Neuronal stem cell (in vitro differentiated cells): ENCODE measurements around the gene ALOX12B.

Source experiments
- DNase-seq: peaks from one replicate; pipeline ENCODE4 v3.0.0-alpha.2; 2013; ENCODE audit warnings: low spot score
- H2AFZ ChIP-seq: one replicate; pipeline ENCODE4 v1.6.1; 2013; ENCODE audit warnings: mild to moderate bottlenecking, low read length, inconsistent platforms
- H2AK5ac ChIP-seq: 2 replicates; pipeline ENCODE4 v1.6.1; 2013; ENCODE audit warnings: low read depth, mild to moderate bottlenecking, inconsistent platforms, low read length, moderate library complexity, mixed read lengths
- H2BK120ac ChIP-seq: 2 replicates; pipeline ENCODE4 v1.6.1; 2013; ENCODE audit warnings: low read depth, mild to moderate bottlenecking, inconsistent platforms, low read length, moderate library complexity, mixed read lengths
- H2BK12ac ChIP-seq: one replicate; pipeline ENCODE4 v1.6.1; 2013; ENCODE audit warnings: low read length, inconsistent platforms
- H2BK15ac ChIP-seq: 2 replicates; pipeline ENCODE4 v1.6.1; 2013; ENCODE audit warnings: mild to moderate bottlenecking, low read length, inconsistent platforms, mixed read lengths
- H2BK5ac ChIP-seq: one replicate; pipeline ENCODE4 v1.6.1; 2013; ENCODE audit warnings: inconsistent platforms, mild to moderate bottlenecking, low read length, moderate library complexity
- H3K14ac ChIP-seq: one replicate; pipeline ENCODE4 v1.6.1; 2013; ENCODE audit warnings: low read length, inconsistent platforms
- H3K18ac ChIP-seq: 2 replicates; pipeline ENCODE4 v1.6.1; 2013; ENCODE audit warnings: low read length, inconsistent platforms
- H3K23ac ChIP-seq: 2 replicates; pipeline ENCODE4 v1.6.1; 2013; ENCODE audit warnings: low read depth, mild to moderate bottlenecking, mixed read lengths, low read length, inconsistent platforms; ENCODE audit not compliant: poor library complexity
- H3K27ac ChIP-seq: replicated peaks from 3 replicates; pipeline ENCODE4 v1.5.1; 2013; ENCODE audit warnings: low read length, inconsistent platforms
- H3K27me3 ChIP-seq, 3 experiments: 2 replicates each; pipeline ENCODE4 v1.6.1; 2013; ENCODE audit warnings: low read length in 3 of 3, mild to moderate bottlenecking in 2 of 3, inconsistent platforms in 1 of 3, low read depth in 1 of 3, mixed read lengths in 1 of 3, moderate library complexity in 1 of 3; ENCODE audit not compliant: control insufficient read depth in 3 of 3, insufficient read depth in 3 of 3
- H3K36me3 ChIP-seq, 2 donors: replicated peaks in 1 of 2; 2 replicates each; pipeline ENCODE4 v1.6.1; 2013; ENCODE audit warnings: low read length in 2 of 2; ENCODE audit not compliant: control insufficient read depth in 2 of 2, insufficient read depth in 2 of 2
- H3K4ac ChIP-seq: 2 replicates; pipeline ENCODE4 v1.6.1; 2013; ENCODE audit warnings: inconsistent platforms, mild to moderate bottlenecking, low read length, moderate library complexity
- H3K4me1 ChIP-seq, 2 donors: 1 replicate in 1 of 2; 2 replicates in 1 of 2; pipeline ENCODE4 v1.6.1; 2013; ENCODE audit warnings: low read length in 2 of 2, low read depth in 1 of 2; ENCODE audit not compliant: control insufficient read depth in 2 of 2, insufficient read depth in 1 of 2
- H3K4me2 ChIP-seq: one replicate; pipeline ENCODE4 v1.6.1; 2013; ENCODE audit warnings: mild to moderate bottlenecking, low read length, inconsistent platforms; ENCODE audit not compliant: insufficient read depth, poor library complexity, severe bottlenecking
- H3K4me3 ChIP-seq, 2 donors: 2 replicates each; pipeline ENCODE4 v1.5.1; 2013; ENCODE audit warnings: low read length in 2 of 2, mild to moderate bottlenecking in 2 of 2, inconsistent platforms in 1 of 2, moderate library complexity in 1 of 2
- H3K79me1 ChIP-seq: one replicate; pipeline ENCODE4 v1.6.1; 2013; ENCODE audit warnings: low read depth, mild to moderate bottlenecking, inconsistent platforms, low read length, moderate library complexity
- H3K9ac ChIP-seq: one replicate; pipeline ENCODE4 v1.6.1; 2013; ENCODE audit warnings: mild to moderate bottlenecking, low read depth, low read length, inconsistent platforms; ENCODE audit not compliant: poor library complexity
- H3K9me3 ChIP-seq, 2 donors: replicated peaks in 1 of 2; 2 replicates each; pipeline versions ENCODE3 to v1.6.1; 2013; ENCODE audit warnings: low read length in 2 of 2, mild to moderate bottlenecking in 2 of 2, inconsistent platforms in 1 of 2, low read depth in 1 of 2, mixed read lengths in 1 of 2, moderate library complexity in 1 of 2; ENCODE audit not compliant: control insufficient read depth in 2 of 2, insufficient read depth in 1 of 2
- H4K8ac ChIP-seq: one replicate; pipeline ENCODE4 v1.6.1; 2013; ENCODE audit warnings: low read depth, mild to moderate bottlenecking, inconsistent platforms, low read length, moderate library complexity
- H4K91ac ChIP-seq: one replicate; pipeline ENCODE4 v1.6.1; 2013; ENCODE audit warnings: low read length, low read depth, mild to moderate bottlenecking, inconsistent platforms; ENCODE audit not compliant: poor library complexity
- WGBS, 2 donors: extraction: QIAGEN DNeasy Blood & Tissue Kit; methylation state at CpG; one replicate each; pipeline ENCODE4 v1.1.7; 2013; ENCODE audit warnings: missing lambda C conversion rate in 2 of 2, mixed read lengths in 1 of 2; ENCODE audit not compliant: insufficient read length in 2 of 2, insufficient replicate concordance in 1 of 2; ENCODE audit errors: extremely low coverage in 2 of 2; 5-methylcytosine and 5-hydroxymethylcytosine counted together

ALOX12B gene

DNA sequence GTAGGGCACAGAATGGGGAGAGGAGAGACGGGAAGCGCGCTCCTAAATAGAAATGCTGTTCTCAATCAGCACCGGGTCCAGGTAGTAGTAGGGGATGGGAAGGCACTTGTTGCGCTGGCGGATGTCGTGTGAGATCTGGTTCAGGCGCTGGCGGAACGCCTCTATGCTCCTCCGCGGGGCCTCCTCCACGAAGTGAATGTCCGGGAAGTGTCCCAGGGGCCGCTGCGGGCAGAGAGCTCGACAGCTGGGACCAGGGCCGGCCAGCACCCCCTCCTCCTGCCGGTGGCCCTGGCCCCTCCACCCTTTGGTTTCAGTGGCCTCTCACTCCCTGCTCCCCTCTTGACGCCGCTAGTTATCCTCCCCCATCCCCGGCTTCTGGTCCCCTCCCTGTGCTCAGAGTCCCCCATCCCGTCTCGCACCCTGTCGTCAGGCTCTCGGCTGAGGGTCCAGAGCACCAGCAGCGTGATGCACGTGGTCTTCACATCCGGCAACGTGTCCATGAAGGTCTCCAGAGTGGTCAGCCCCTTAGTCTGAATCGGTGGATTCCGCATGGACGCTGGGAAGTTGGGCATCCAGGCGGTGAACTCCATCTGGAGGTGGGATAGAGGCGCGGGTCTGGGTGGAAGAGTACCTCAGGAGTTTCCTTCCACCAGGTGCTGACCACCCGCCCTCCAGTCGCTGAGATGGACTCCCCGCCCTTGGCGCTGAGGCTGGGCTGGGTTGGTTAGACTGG lies 14.6 kb downstream of the ALOX12B start:
- Histone ChIP-seq H2BK12ac (no peak overlapping the region), H3K18ac (peak overlapping the region; percentile 46), H4K8ac (no peak overlapping the region), H4K91ac (no peak overlapping the region), H3K4ac (no peak overlapping the region), H3K36me3 (no peaks in the 10 kb centered on the region), H3K9ac (no peak overlapping the region), H3K79me1 (no peaks in the 10 kb centered on the region), H2AK5ac (no peak overlapping the region), H3K27me3 (peaks cover 24 to 95% (median 65%) of the 10 kb centered on the region in 3 experiments), H3K14ac (peak overlapping the region; percentile 10), H2BK120ac (no peak overlapping the region), H2AFZ (peak overlapping the region; percentile 74), H3K23ac (peak overlapping the region; percentile 81), H2BK5ac (peak overlapping the region; percentile 0), H3K4me2 (peak overlapping the region; percentile 15), H3K4me1 (peaks cover 4 to 10% of the 10 kb centered on the region in 2 donors), H3K9me3 (peaks cover 0 to 2% of the 10 kb centered on the region in 2 donors), H2BK15ac (no peak overlapping the region), H3K27ac (no peak overlapping the region), H3K4me3 (peak overlapping the region in 1 of 2 donors; percentile 2)
- WGBS, 2 donors, result no CpG with 5 or more reads among the region's 40 CpGs
- no peak for DNase-seq

DNA sequence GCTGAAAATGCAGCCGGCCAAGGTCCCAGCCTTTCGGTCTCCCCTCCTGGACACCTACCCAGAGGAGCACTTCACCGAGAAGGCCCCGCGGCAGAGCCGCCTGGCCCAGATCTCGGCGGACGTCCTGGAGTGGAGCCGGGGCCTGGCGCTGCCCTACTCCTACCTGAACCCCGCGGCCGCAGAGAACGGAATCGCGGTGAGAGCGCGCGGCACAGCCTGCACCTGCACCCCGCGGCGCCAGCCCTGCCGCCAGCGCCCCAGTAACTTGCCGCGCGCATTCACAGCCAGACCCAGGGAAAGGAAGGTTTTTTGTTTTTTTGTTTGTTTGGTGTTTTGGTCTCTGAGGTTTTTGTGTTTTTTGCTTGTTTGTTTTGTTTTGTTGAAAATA lies 15.2 kb downstream of the ALOX12B start:
- Histone ChIP-seq H2AK5ac (no peak overlapping the region), H3K4me2 (peak overlapping the region; percentile 15), H4K8ac (no peak overlapping the region), H4K91ac (no peak overlapping the region), H3K4ac (no peak overlapping the region), H3K27ac (no peak overlapping the region), H3K14ac (no peak overlapping the region), H3K23ac (no peak overlapping the region), H3K36me3 (no peaks in the 10 kb centered on the region), H2BK5ac (no peak overlapping the region), H2BK120ac (no peak overlapping the region), H2BK15ac (no peak overlapping the region), H3K18ac (peak overlapping the region; percentile 34), H3K9ac (peak overlapping the region; percentile 30), H3K4me3 (peak overlapping the region in 1 of 2 donors; percentile 15), H3K27me3 (peaks cover 24 to 95% (median 64%) of the 10 kb centered on the region in 3 experiments), H3K9me3 (peaks cover 0 to 2% of the 10 kb centered on the region in 2 donors), H3K79me1 (no peaks in the 10 kb centered on the region), H3K4me1 (peaks cover 4 to 10% of the 10 kb centered on the region in 2 donors), H2BK12ac (no peak overlapping the region), H2AFZ (peak overlapping the region; percentile 74)
- WGBS, 2 donors, result no CpG with 5 or more reads among the region's 28 CpGs
- no peak for DNase-seq

DNA sequence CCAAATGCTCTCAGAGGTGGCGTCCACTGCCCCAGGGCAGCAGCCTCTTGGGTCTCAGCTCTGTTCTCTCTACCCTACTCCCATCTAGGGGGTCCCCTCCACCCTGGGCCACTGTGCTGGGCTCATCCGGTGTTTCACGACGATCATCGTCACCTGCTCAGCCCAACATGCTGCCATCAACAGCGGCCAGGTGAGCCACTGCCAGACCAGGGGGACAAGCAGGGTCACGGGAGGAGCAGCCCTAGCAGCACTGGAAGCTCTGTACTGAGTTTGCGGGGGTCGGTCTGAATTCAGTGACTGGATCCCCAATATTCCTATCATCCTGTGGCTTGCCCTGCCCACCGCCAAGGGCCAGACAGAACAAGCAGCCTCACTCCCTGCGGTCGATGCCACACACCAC lies 16.0 kb downstream of the ALOX12B start:
- Histone ChIP-seq H3K4ac (no peak overlapping the region), H2BK15ac (no peak overlapping the region), H4K8ac (no peak overlapping the region), H3K9me3 (peaks cover 0 to 2% of the 10 kb centered on the region in 2 donors), H2AK5ac (peak overlapping the region; percentile 71), H3K36me3 (no peaks in the 10 kb centered on the region), H3K4me3 (peak overlapping the region in 1 of 2 donors; percentile 9), H3K27ac (no peak overlapping the region), H2BK120ac (no peak overlapping the region), H2BK5ac (no peak overlapping the region), H3K79me1 (no peaks in the 10 kb centered on the region), H3K9ac (no peak overlapping the region), H3K23ac (peak overlapping the region; percentile 28), H3K4me2 (no peak overlapping the region), H4K91ac (no peak overlapping the region), H3K27me3 (peaks cover 24 to 95% (median 59%) of the 10 kb centered on the region in 3 experiments), H2BK12ac (no peak overlapping the region), H3K14ac (no peak overlapping the region), H3K18ac (peak overlapping the region; percentile 13), H3K4me1 (peaks cover 4 to 14% of the 10 kb centered on the region in 2 donors), H2AFZ (no peak overlapping the region)
- DNase-seq, result no peak
- WGBS, 2 donors, result no CpG with 5 or more reads among the region's 12 CpGs

DNA sequence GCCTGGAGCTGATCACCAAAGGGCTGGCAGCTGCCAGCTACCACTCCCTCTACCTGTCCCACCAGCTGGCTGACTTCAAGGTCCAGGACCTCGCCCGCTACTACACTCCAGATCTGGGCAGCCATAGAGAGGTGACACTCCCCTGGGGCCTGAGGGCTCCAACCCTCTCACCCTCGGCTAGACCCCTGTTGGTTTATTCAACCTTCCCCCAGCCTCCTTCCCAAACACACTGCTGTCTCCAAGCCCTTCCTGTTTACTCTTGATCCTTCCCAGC lies 18.0 kb downstream of the ALOX12B start:
- Histone ChIP-seq H3K27me3 (peaks cover 22 to 92% (median 50%) of the 10 kb centered on the region in 3 experiments), H2BK12ac (no peak overlapping the region), H3K79me1 (no peaks in the 10 kb centered on the region), H3K9ac (no peak overlapping the region), H2BK120ac (no peak overlapping the region), H4K91ac (no peak overlapping the region), H2BK5ac (no peak overlapping the region), H3K9me3 (peaks cover 0 to 2% of the 10 kb centered on the region in 2 donors), H2BK15ac (no peak overlapping the region), H3K23ac (no peak overlapping the region), H2AK5ac (no peak overlapping the region), H3K4me1 (peaks cover 4 to 15% of the 10 kb centered on the region in 2 donors), H3K4me3 (no peak overlapping the region), H3K36me3 (no peaks in the 10 kb centered on the region), H3K14ac (no peak overlapping the region), H3K4me2 (no peak overlapping the region), H4K8ac (no peak overlapping the region), H3K4ac (no peak overlapping the region), H3K27ac (no peak overlapping the region), H2AFZ (no peak overlapping the region), H3K18ac (no peak overlapping the region)
- DNase-seq, result no peak
- WGBS, 2 donors, result no CpG with 5 or more reads among the region's 3 CpGs
